ENCODE data around the gene TNFRSF8. TPM values are rescaled to one million over a fixed set of nuclear protein-coding genes. Genes with fewer than 3 reads are reported as not detected.

The TNFRSF8 gene
- total and polyA plus RNA-seq, 2 of the 4 experiments (the other 2 are of a cell fraction): under 0.01 to 0.31 TPM

DNA sequence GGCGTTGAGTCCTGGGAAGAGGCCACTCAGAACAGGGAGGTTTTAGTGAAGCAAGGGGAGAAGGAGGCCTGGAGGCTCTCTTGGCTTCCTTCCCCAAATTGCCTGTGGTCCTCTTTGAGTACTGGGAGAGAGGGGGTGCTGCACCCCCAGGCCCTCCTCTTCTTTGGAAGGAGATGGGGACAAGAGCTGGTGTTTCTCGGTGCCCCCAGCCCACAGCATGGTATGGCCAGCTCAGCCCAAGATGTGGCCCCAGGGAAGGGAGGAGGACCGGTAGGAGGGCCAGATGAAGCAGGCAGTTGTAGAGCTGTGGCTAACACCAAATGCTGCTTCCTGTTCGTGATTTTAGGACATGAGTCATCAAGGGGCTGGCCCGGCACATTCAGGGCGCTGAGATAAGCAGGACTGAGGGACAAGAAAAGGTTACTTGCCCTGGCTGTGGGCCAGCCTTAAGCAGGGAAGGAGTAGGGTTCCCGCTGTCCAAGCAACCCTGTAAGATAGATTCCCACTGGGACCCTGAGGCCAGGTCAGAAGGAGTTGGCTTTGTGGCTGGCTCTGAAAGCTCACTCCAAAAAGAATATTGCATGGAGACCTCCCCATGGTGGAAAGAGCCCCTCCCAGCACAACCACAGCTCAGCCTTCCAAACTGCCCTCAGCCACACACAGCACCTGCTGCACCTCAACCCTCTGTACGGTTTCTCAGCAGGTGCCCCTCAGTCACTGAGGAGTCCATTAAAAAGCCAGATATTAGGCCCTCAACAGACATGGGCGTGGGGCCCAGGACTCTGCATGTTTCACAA, 98.8 kb downstream of the TNFRSF8 start:
- Histone ChIP-seq H3K9me1 (ENCODE audit: insufficient read depth, low read length) (peaks cover 17% of the 10 kb centered on the region), H3K18ac (ENCODE audit: low read depth, low read length) (peak overlapping the region; percentile 43), H2BK120ac (ENCODE audit: low read depth, low read length) (peak overlapping the region; percentile 94), H3K4me3 (ENCODE audit: insufficient read depth, low read depth, low read length) (no peak overlapping the region), H4K20me1 (ENCODE audit: insufficient read depth, low read length) (no peaks in the 10 kb centered on the region), H4K5ac (ENCODE audit: low read depth, low read length) (peak overlapping the region; percentile 45), H3K27me3 (ENCODE audit: control insufficient read depth, insufficient read depth, low read length) (no peaks in the 10 kb centered on the region), H3K4ac (ENCODE audit: low read depth, low read length) (peak overlapping the region; percentile 95), H3K56ac (ENCODE audit: extremely low read depth, insufficient read depth, low read length) (peak overlapping the region; percentile 75; the same call in 1 of the 2 replicates), H4K91ac (ENCODE audit: insufficient read depth, low read depth, low read length) (peak overlapping the region; percentile 91), H3K14ac (replicated peaks; ENCODE audit: low read depth, low read length) (peak overlapping the region; percentile 85), H2AK5ac (ENCODE audit: low read depth, low read length) (peak overlapping the region; percentile 95), H4K8ac (ENCODE audit: low read depth in 2 of 2, low read length in 2 of 2) (peak overlapping the region; percentile 53 to 77), H3K9ac (ENCODE audit: low read depth, low read length) (no peak overlapping the region), H3K4me2 (ENCODE audit: low read depth, low read length) (no peak overlapping the region), H3K4me1 (ENCODE audit: control insufficient read depth, insufficient read depth, low read length) (peaks cover 22% of the 10 kb centered on the region), H2BK20ac (ENCODE audit: low read depth, low read length) (peak overlapping the region; percentile 93), H2BK5ac (ENCODE audit: low read depth, low read length, poor library complexity, severe bottlenecking) (peak overlapping the region; percentile 35), H3K9me3 (ENCODE audit: control insufficient read depth, insufficient read depth, low read length) (no peaks in the 10 kb centered on the region), H3K23ac (ENCODE audit: low read depth, low read length) (peak overlapping the region; percentile 69), H2AK9ac (replicated peaks; ENCODE audit: low read depth, low read length, poor library complexity) (peak overlapping the region; percentile 86), H2AFZ (replicated peaks; ENCODE audit: low read length, poor library complexity) (peak overlapping the region; percentile 80), H3K36me3 (ENCODE audit: control insufficient read depth, insufficient read depth, low read length) (no peaks in the 10 kb centered on the region), H3K27ac (ENCODE audit: insufficient read depth, low read length) (peak overlapping the region; percentile 70), H2BK15ac (ENCODE audit: low read depth, low read length) (peak overlapping the region; percentile 85; the same call in 2 of the 3 replicates), H3K79me1 (ENCODE audit: low read depth in 1 of 2, low read length in 2 of 2) (no peaks in the 10 kb centered on the region)
- ATAC-seq (ENCODE audit: low read depth): peak; percentile 83
- intact Hi-C loops (cut with micrococcal nuclease): no loop called here
- ChIA-PET CTCF (no interaction called here), POLR2A (ENCODE audit: unreplicated experiment) (interaction anchor here (0.6 kb wide), 1 partner anchor 86 kb away, joined by 4 read pairs; no protein-coding TSS in a partner anchor)
- peak; percentile 45; the same call in 1 of the 2 replicates for TF ChIP-seq MAFK (IDR thresholded peaks at IDR 0.05; ENCODE audit: low read depth, low read length)
- TF ChIP-seq, protein P1, sequence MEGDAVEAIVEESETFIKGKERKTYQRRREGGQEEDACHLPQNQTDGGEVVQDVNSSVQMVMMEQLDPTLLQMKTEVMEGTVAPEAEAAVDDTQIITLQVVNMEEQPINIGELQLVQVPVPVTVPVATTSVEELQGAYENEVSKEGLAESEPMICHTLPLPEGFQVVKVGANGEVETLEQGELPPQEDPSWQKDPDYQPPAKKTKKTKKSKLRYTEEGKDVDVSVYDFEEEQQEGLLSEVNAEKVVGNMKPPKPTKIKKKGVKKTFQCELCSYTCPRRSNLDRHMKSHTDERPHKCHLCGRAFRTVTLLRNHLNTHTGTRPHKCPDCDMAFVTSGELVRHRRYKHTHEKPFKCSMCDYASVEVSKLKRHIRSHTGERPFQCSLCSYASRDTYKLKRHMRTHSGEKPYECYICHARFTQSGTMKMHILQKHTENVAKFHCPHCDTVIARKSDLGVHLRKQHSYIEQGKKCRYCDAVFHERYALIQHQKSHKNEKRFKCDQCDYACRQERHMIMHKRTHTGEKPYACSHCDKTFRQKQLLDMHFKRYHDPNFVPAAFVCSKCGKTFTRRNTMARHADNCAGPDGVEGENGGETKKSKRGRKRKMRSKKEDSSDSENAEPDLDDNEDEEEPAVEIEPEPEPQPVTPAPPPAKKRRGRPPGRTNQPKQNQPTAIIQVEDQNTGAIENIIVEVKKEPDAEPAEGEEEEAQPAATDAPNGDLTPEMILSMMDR (conservative IDR thresholded peaks at IDR 0.05; ENCODE audit: low read depth, low read length): no peak
- peak; percentile 90 for TF ChIP-seq FOS (IDR thresholded peaks at IDR 0.05; ENCODE audit: low read depth, low read length)
- peak; percentile 75 for TF ChIP-seq BHLHE40 (IDR thresholded peaks at IDR 0.05; ENCODE audit: low read depth, low read length)
- in situ Hi-C loops (cut with MboI; ENCODE audit: low sequenced_read_pairs): no loop called here
- dilution Hi-C loops (cut with HindIII; ENCODE audit: low sequenced_read_pairs, unreplicated experiment): no loop called here
- DNase-seq: peak; percentile 94
- BruUV-seq (replicated peaks): no TSS peak
- WGBS, 2 experiments (ENCODE audit: extremely low coverage in 2 of 2, insufficient read length in 1 of 2): 11% methylated on average over 3 of the region's 9 CpGs; no CpG with 5 or more reads in 1 of the 2 experiments

Measured in IMR-90 (cell line).